HT-29 (cell line): ENCODE data around the gene PCDHGA7. TPM values are rescaled to one million over a fixed set of nuclear protein-coding genes. Genes with fewer than 3 reads are reported as not detected.
"Not testable (repeated sequence)": the region's sequence is repeated elsewhere in the genome, so short reads cannot be mapped to it uniquely, and the experiment has no call there.

Experiments used
- DNase-seq: peaks from one replicate; pipeline ENCODE4 v3.0.0-alpha.2; 2015; ENCODE audit warnings: low spot score
- total RNA-seq: library from RNA; depleted of rRNA; stranded (reverse); fragments of >200 nt; shearing (Covaris generic); gene quantifications from 2 replicates; pipeline ENCODE4 v1.2.3, GENCODE V29; 2014

PCDHGA7 gene
- total RNA-seq, 1 experiment from 2014 or later = 0.03 TPM

- no peak for DNase-seq
These were observed 16.1 kb downstream of the PCDHGA7 start for GRCh38 chr5:141398608-141399007.

GRCh38 chr5:141399555-141400258 lies 17.2 kb downstream of the PCDHGA7 start:
- DNase-seq = no peak

- peak; percentile 48 for DNase-seq
These were observed 20.2 kb downstream of the PCDHGA7 start, which contains the start of gene PCDHGA9 for GRCh38 chr5:141402553-141403243. Gene PCDHGA9, plus strand, starts transcription at chr5:141402778. Its CDS starts 175 bp downstream, at chr5:141402953.

- no peak for DNase-seq
These were observed 20.8 kb downstream of the PCDHGA7 start for GRCh38 chr5:141403387-141403786.

GRCh38 chr5:141407790-141408505 lies 25.4 kb downstream of the PCDHGA7 start, which contains the start of gene PCDHGB6:
Gene PCDHGB6, plus strand, starts transcription at chr5:141408021. Its CDS starts 182 bp downstream, at chr5:141408203.
- DNase-seq = not testable (repeated sequence)

GRCh38 chr5:141409598-141410306 lies 27.2 kb downstream of the PCDHGA7 start:
- DNase-seq = no peak

GRCh38 chr5:141411575-141411974 lies 29.0 kb downstream of the PCDHGA7 start:
- no peak for DNase-seq

GRCh38 chr5:141412854-141413539 lies 30.5 kb downstream of the PCDHGA7 start, which contains the start of gene PCDHGA10:
Gene PCDHGA10, plus strand, starts transcription at chr5:141412987. Its CDS starts 189 bp downstream, at chr5:141413176.
- peak; percentile 72 for DNase-seq

- DNase-seq = no peak
These were observed 31.1 kb downstream of the PCDHGA7 start for GRCh38 chr5:141413540-141414069.

GRCh38 chr5:141414548-141415274 lies 32.2 kb downstream of the PCDHGA7 start:
- not testable (repeated sequence) for DNase-seq

- not testable (repeated sequence) for DNase-seq
These were observed 32.7 kb downstream of the PCDHGA7 start for GRCh38 chr5:141415275-141415618.

- peak; percentile 64 for DNase-seq
These were observed 35.1 kb downstream of the PCDHGA7 start, which contains the start of gene PCDHGB7 for GRCh38 chr5:141417494-141418172. Gene PCDHGB7, plus strand, starts transcription at chr5:141417677. Its CDS starts 183 bp downstream, at chr5:141417860.

GRCh38 chr5:141419074-141419880 lies 36.7 kb downstream of the PCDHGA7 start:
- DNase-seq = no peak

GRCh38 chr5:141420855-141421488 lies 38.4 kb downstream of the PCDHGA7 start, which contains the start of gene PCDHGA11:
Gene PCDHGA11, plus strand, starts transcription at chr5:141421051. Its CDS starts 177 bp downstream, at chr5:141421228.
- DNase-seq = peak; percentile 51

GRCh38 chr5:141421489-141421855 lies 38.9 kb downstream of the PCDHGA7 start:
- no peak for DNase-seq

- DNase-seq = no peak
These were observed 40.3 kb downstream of the PCDHGA7 start for GRCh38 chr5:141422742-141423291.

GRCh38 chr5:141427783-141428426 lies 45.4 kb downstream of the PCDHGA7 start:
- DNase-seq = no peak
